GM23338 (cell line): ENCODE results near the gene COX7B2. TPM values are rescaled to one million over a fixed set of nuclear protein-coding genes. Genes with fewer than 3 reads are reported as not detected.

Experiments used
- ATAC-seq: fragments of 200-7000 bp; cut with Tn5 transposase; 3 replicates; pipeline ENCODE4 v1.9.1; 2020
- DNase-seq: peaks from one replicate; pipeline ENCODE4 v3.0.0-alpha.2; 2015; ENCODE audit warnings: low spot score
- H2AFZ ChIP-seq: fragments of 200-600 bp; sonication (generic); 2 replicates; pipeline ENCODE4 v1.8.0; 2016; ENCODE audit warnings: antibody characterized with exemption, mild to moderate bottlenecking, moderate library complexity
- H3F3A ChIP-seq: fragments of 200-600 bp; sonication (generic); replicated peaks from 2 replicates; pipeline ENCODE4 v1.8.0; 2017; ENCODE audit warnings: antibody characterized with exemption, mixed run types, low read depth
- H3K27ac ChIP-seq: fragments of 200-600 bp; sonication (generic); 2 replicates; pipeline ENCODE4 v1.6.1; 2016; ENCODE audit warnings: low read depth
- H3K27me3 ChIP-seq: fragments of 200-600 bp; sonication (generic); 2 replicates; pipeline ENCODE4 v1.8.0; 2016; ENCODE audit warnings: mild to moderate bottlenecking, mixed run types, moderate library complexity; ENCODE audit not compliant: insufficient read depth
- H3K36me3 ChIP-seq: fragments of 200-600 bp; sonication (generic); 2 replicates; pipeline ENCODE4 v1.8.0; 2016; ENCODE audit warnings: mild to moderate bottlenecking; ENCODE audit not compliant: insufficient read depth
- H3K4me1 ChIP-seq: fragments of 200-600 bp; sonication (generic); 2 replicates; pipeline ENCODE4 v1.8.0; 2016; ENCODE audit warnings: mild to moderate bottlenecking, moderate library complexity; ENCODE audit not compliant: insufficient read depth
- H3K4me2 ChIP-seq: fragments of 200-600 bp; sonication (generic); 2 replicates; pipeline ENCODE4 v1.7.1; 2017; ENCODE audit warnings: mixed run types
- H3K4me3 ChIP-seq: fragments of 200-600 bp; sonication (generic); 2 replicates; pipeline ENCODE4 v1.6.1; 2016; ENCODE audit warnings: mixed run types
- H3K79me2 ChIP-seq: fragments of 200-600 bp; sonication (generic); replicated peaks from 2 replicates; pipeline ENCODE4 v1.8.0; 2017; ENCODE audit warnings: mild to moderate bottlenecking; ENCODE audit not compliant: insufficient read depth
- H3K9me2 ChIP-seq: fragments of 200-600 bp; sonication (generic); 2 replicates; pipeline ENCODE4 v1.8.0; 2017; ENCODE audit not compliant: insufficient read depth
- H4K20me1 ChIP-seq: fragments of 200-600 bp; sonication (generic); replicated peaks from 2 replicates; pipeline ENCODE4 v1.8.0; 2017; ENCODE audit warnings: mild to moderate bottlenecking; ENCODE audit not compliant: insufficient read depth
- H3K27ac Mint-ChIP-seq: 2 replicates; pipeline ENCODE4 v1.8.0; 2020; ENCODE audit warnings: inconsistent platforms, mild to moderate bottlenecking, moderate library complexity, mixed read lengths
- H3K27me3 Mint-ChIP-seq: 3 replicates; pipeline ENCODE4 v1.8.0; 2022; ENCODE audit warnings: low read depth, mild to moderate bottlenecking, moderate library complexity, mixed read lengths, inconsistent platforms; ENCODE audit not compliant: insufficient read depth, poor library complexity
- H3K36me3 Mint-ChIP-seq: 3 replicates; pipeline ENCODE4 v1.8.0; 2021; ENCODE audit warnings: low read depth, mild to moderate bottlenecking, inconsistent platforms, moderate library complexity, mixed read lengths
- H3K4me1 Mint-ChIP-seq: 3 replicates; pipeline ENCODE4 v1.8.0; 2020; ENCODE audit warnings: mild to moderate bottlenecking, inconsistent platforms, mixed read lengths
- H3K4me3 Mint-ChIP-seq: 3 replicates; pipeline ENCODE4 v1.8.0; 2021; ENCODE audit warnings: moderate library complexity, mild to moderate bottlenecking, inconsistent platforms, mixed read lengths
- H3K9me3 Mint-ChIP-seq: 3 replicates; pipeline ENCODE4 v1.8.0; 2020; ENCODE audit warnings: moderate library complexity, mild to moderate bottlenecking, inconsistent platforms, mixed read lengths
- CREB1 ChIP-seq: fragments of 250-450 bp; sonication (Bioruptor Pico); IDR thresholded peaks from 2 replicates; pipeline ENCODE4 v1.5.0; 2020; ENCODE audit warnings: low read depth, mild to moderate bottlenecking, moderate library complexity
- CTCF ChIP-seq, 2 experiments: fragments of 200-600 bp in 1 of 2; sonication (generic) in 1 of 2; conservative IDR thresholded peaks; 2 replicates each; pipeline versions ENCODE4 v1.5.1 to v1.6.1; 2016 to 2017; ENCODE audit warnings: antibody characterized with exemption in 2 of 2, low read depth in 2 of 2, mild to moderate bottlenecking in 2 of 2, moderate library complexity in 1 of 2
- EZH2 ChIP-seq: fragments of 200-600 bp; sonication (generic); IDR thresholded peaks from one replicate; pipeline ENCODE4 v1.8.0; 2017; ENCODE audit warnings: antibody characterized with exemption, mild to moderate bottlenecking, low read depth; ENCODE audit not compliant: unreplicated experiment
- EZH2phosphoT487 ChIP-seq: fragments of 200-600 bp; sonication (generic); IDR thresholded peaks from one replicate; pipeline ENCODE4 v1.8.1; 2018; ENCODE audit warnings: antibody characterized with exemption; ENCODE audit not compliant: unreplicated experiment
- JUNB ChIP-seq: IDR thresholded peaks from one replicate; pipeline ENCODE4 v1.6.1; 2016; ENCODE audit warnings: antibody characterized with exemption; ENCODE audit not compliant: unreplicated experiment
- NANOG ChIP-seq: IDR thresholded peaks from 2 replicates; pipeline ENCODE4 v1.6.1; 2016; ENCODE audit warnings: antibody characterized with exemption, borderline replicate concordance
- POLR2AphosphoS5 ChIP-seq: IDR thresholded peaks from 2 replicates; pipeline ENCODE4 v1.6.1; 2016; ENCODE audit warnings: antibody characterized with exemption, low read depth
- ZNF114 ChIP-seq: fragments of 250-450 bp; sonication (Bioruptor Pico); IDR thresholded peaks from 2 replicates; pipeline ENCODE4 v1.5.0; 2020; ENCODE audit warnings: mild to moderate bottlenecking, moderate library complexity
- ZNF331 ChIP-seq: fragments of 250-450 bp; sonication (Bioruptor Pico); IDR thresholded peaks from 2 replicates; pipeline ENCODE4 v1.5.0; 2020; ENCODE audit warnings: low read depth, mild to moderate bottlenecking, moderate library complexity
- ZNF462 ChIP-seq: fragments of 250-450 bp; sonication (Bioruptor Pico); IDR thresholded peaks from 2 replicates; pipeline ENCODE4 v1.5.0; 2020; ENCODE audit warnings: mild to moderate bottlenecking, moderate library complexity
- polyA plus RNA-seq: library from polyadenylated mRNA; unstranded; fragments of >200 nt; fragmentation: Nextera tagmentation; extraction: Ambion mirVana; gene quantifications from 2 replicates; pipeline ENCODE4 v1.2.1, GENCODE V29; 2016
- total RNA-seq: library from RNA; depleted of rRNA; stranded (reverse); fragments of >200 nt; shearing (Covaris generic); gene quantifications from 2 replicates; pipeline ENCODE4 v1.2.3, GENCODE V29; 2014

The COX7B2 gene
- total and polyA plus RNA-seq, 2 experiments from 2014 or later: not detected

- Histone ChIP-seq H3K9me2 (no peaks in the 10 kb centered on the region), H3F3A (no peaks in the 10 kb centered on the region), H3K4me2 (no peak overlapping the region), H3K27ac (no peak overlapping the region), H3K36me3 (no peaks in the 10 kb centered on the region), H3K4me1 (no peaks in the 10 kb centered on the region), H3K4me3 (no peak overlapping the region), H4K20me1 (no peaks in the 10 kb centered on the region), H2AFZ (peak overlapping the region; percentile 61), H3K27me3 (no peaks in the 10 kb centered on the region), H3K79me2 (no peaks in the 10 kb centered on the region)
- Mint-ChIP-seq H3K27ac (no peak overlapping the region), H3K9me3 (peaks cover 23% of the 10 kb centered on the region), H3K36me3 (no peaks in the 10 kb centered on the region), H3K4me3 (no peak overlapping the region), H3K4me1 (no peaks in the 10 kb centered on the region), H3K27me3 (no peaks in the 10 kb centered on the region)
- ATAC-seq (no peak), DNase-seq (no peak)
- TF ChIP-seq EZH2 (no peak), EZH2phosphoT487 (no peak), CREB1 (CRISPR knock-in tag) (no peak), POLR2AphosphoS5 (no peak), ZNF331 (no peak), CTCF (conservative IDR thresholded peaks at IDR 0.05; ENCODE audit: low read depth in 2 of 2) (no peak), ZNF114 (CRISPR knock-in tag) (no peak), NANOG (no peak), JUNB (no peak), ZNF462 (no peak)
These were observed 56.2 kb downstream of the COX7B2 start for GRCh38 chr4:46852800-46853199.
